C4-2B (cell line): Measurements from ENCODE around the gene KICS2.
A peak's percentile ranks its signal among the peaks of the same experiment; 100 is the strongest.

Source experiments
- H3K27ac ChIP-seq: fragments of 450-650 bp; 2 replicates; pipeline ENCODE4 v1.5.1; 2017
- ZFX ChIP-seq: fragments of 450-650 bp; IDR thresholded peaks from 2 replicates; pipeline ENCODE4 v1.6.1; 2017
- TF ChIP-seq, protein P1 (sequence below): fragments of 450-650 bp; conservative IDR thresholded peaks from 2 replicates; pipeline ENCODE4 v1.5.1; 2017; ENCODE audit warnings: mild to moderate bottlenecking

KICS2 gene

DNA sequence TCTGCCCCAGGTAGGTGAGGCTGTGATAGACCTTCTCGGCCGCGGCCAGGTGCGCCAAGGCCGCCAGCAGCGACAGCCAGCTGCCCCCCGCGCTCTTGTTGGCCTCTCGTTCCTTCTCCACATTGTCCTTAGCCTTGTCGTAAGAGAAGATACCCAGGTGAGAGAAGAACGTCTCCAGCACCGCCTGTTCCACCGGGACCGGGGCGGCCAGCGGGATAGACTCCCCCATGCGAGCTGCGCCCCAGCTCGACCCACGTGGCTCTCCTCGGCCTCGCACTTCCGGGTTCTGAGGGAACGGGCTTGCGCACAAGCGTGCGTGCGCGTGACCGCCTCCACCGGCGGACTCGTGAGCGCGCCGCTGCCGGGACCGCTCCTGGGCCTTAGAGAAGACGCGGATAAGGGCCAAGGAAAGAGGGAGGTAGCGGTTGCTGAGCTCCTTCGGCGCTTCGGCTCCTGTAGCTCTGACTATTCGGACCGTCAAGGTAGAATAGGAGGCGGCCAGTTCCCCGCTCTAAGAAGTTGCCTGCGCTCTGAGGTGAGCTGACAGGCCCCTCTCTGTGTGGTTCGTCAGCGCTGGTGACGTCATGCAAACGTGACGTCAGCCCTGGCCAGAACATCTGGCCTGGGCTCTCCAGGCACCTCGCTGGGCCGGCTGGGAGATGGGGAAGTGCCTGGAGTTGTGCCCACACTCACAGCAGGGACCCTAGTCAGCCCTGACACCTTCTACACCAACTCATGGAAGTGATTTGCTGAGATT lies at the start of gene KICS2:
Gene KICS2, minus strand, starts transcription at position 288 of the 757 bp plus-strand sequence. Its CDS starts 59 bp downstream, at position 229.
- TF ChIP-seq ZFX: peak; percentile 80
- TF ChIP-seq, protein P1, sequence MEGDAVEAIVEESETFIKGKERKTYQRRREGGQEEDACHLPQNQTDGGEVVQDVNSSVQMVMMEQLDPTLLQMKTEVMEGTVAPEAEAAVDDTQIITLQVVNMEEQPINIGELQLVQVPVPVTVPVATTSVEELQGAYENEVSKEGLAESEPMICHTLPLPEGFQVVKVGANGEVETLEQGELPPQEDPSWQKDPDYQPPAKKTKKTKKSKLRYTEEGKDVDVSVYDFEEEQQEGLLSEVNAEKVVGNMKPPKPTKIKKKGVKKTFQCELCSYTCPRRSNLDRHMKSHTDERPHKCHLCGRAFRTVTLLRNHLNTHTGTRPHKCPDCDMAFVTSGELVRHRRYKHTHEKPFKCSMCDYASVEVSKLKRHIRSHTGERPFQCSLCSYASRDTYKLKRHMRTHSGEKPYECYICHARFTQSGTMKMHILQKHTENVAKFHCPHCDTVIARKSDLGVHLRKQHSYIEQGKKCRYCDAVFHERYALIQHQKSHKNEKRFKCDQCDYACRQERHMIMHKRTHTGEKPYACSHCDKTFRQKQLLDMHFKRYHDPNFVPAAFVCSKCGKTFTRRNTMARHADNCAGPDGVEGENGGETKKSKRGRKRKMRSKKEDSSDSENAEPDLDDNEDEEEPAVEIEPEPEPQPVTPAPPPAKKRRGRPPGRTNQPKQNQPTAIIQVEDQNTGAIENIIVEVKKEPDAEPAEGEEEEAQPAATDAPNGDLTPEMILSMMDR: no peak
- H3K27ac ChIP-seq: peak within 1 kb of the TSS; percentile 73

DNA sequence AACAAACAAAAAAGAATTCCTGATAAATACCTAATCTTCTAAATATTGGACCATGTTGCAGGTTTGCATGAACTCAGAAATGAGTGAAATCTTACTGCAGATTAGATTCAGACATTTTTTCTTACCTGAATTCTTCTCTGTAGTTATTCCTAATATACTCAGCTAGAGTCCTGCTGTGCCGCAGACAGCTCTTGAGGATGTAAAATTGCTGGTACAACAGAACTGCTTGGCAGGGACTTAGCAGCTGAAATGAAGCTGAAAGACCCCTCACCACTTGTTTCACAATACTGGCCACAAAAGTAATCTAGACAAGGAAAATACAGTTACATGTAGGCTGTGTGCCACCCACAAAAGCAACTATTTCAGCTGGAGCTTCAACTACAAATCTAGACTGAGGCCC lies 48.3 kb upstream of the KICS2 start:
- H3K27ac ChIP-seq: no peak overlapping the region
- no peak for TF ChIP-seq ZFX
- TF ChIP-seq, protein P1: no peak

DNA sequence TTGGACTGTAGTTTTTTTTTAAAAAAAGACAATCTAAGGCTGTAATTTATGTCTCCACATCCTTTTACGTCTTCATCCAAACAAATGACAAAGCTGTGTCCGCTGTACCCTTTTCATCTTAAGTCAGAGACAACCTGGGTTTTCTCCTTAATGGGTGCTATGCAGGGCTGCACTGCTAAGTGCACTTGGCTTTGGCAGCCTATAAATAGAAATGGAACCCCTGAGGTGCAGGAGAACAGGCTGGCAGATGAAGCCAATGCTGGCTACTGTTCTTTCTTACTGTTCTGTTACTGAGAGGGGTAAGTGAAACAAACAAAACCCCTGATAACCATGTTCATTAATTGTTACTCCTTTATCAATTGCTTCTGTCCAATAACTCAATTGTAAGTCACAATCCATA lies 47.1 kb upstream of the KICS2 start:
- no peak overlapping the region for H3K27ac ChIP-seq
- TF ChIP-seq, protein P1: no peak
- no peak for TF ChIP-seq ZFX

DNA sequence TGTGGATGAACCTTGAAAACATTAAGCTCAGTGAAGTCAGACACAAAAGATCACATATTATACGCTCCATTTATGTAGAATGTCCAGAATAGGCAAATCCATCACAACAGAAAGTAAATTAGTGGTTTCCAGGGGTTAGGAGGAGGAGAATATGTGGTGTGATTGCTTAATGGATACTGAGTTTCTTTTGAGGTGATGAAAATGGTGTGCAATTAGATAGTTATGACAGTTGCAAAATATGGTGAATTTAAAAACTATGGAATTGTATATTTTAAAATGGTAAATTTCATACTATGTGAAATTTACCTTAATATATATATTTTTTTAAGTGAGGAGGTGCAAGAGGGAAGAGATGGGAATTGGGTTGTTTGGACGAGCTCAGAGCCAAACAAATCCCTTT lies 46.3 kb upstream of the KICS2 start:
- no peak for TF ChIP-seq ZFX
- TF ChIP-seq, protein P1: no peak
- no peak overlapping the region for H3K27ac ChIP-seq

DNA sequence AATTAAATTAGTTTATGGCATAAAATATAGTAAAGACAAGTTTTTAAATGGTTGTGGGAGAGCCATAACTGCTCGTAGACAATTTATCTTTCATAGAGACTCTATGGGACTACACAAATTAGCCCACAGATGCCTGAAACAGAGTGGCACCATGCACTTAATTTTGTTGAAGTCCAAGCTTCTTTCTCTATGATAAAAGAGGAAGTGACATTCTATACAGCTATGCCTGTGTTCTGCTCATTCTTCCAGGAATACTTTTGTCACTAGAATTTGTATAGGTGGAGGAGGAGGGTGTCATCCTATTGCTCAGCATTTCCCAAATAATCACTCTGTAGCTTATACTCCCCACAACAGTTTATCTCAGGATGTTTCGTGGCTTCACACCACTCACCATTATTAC lies 43.7 kb upstream of the KICS2 start:
- TF ChIP-seq, protein P1: no peak
- TF ChIP-seq ZFX: no peak
- no peak overlapping the region for H3K27ac ChIP-seq

DNA sequence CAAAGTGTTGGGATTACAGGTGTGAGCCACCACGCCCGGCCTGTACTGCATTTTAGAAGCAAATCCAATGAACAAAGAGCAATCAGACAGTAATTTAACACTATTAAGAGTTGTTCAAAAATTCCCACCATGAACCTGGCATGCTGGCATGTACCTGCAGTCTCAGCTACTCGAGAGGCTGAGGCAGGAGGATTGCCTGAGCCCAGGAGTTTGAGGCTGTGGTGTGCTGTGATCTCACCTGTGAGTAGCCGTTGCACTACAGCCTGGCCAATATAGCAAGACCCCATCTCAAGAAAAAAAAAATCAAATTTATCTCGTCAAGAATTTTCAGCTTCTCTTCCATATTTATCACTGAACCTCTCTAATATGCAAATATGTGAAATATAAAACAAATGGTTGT lies 39.7 kb upstream of the KICS2 start:
- no peak for TF ChIP-seq ZFX
- TF ChIP-seq, protein P1: no peak
- no peak overlapping the region for H3K27ac ChIP-seq

DNA sequence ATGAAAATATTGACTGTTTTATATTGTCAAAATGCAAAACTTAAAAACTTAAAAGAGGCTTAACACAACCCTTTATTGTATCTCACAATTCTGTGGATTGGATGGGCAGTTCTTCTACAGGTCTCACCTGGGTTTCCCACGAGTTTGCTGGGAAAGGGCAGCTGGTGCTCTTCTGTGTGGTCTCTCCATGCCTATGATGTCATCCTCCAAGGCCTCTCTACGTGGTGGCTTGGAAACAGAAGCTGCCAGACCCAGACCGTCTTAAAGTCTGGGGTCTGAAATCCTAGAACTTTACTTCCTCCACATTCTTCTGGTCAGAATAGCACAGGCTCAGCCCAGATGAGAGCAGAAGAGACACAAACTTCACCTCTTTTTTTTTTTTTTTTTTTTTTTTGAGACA lies 36.5 kb upstream of the KICS2 start:
- TF ChIP-seq, protein P1: no peak
- no peak for TF ChIP-seq ZFX
- H3K27ac ChIP-seq: no peak overlapping the region
